H1 (cell line): Measurements from ENCODE around the gene SYT2. TPM values are rescaled to one million over a fixed set of nuclear protein-coding genes. Genes with fewer than 3 reads are reported as not detected.

Experiments used
- CTCF ChIA-PET: fragments of 300-600 bp; sonication (Branson Sonifier 250); formaldehyde crosslinking; loops from one replicate; lab custom pipeline; 2021; ENCODE audit not compliant: partially characterized antibody; lab: Charles Lee
- POLR2A ChIA-PET: fragments of 300-600 bp; sonication (Branson Sonifier 250); formaldehyde crosslinking; loops from one replicate; lab custom pipeline; 2021; ENCODE audit warnings: inconsistent platforms; ENCODE audit not compliant: partially characterized antibody; lab: Charles Lee
- DNase-seq, 2 experiments: peaks; one replicate each; pipeline versions ENCODE4 v3.0.0 to v3.0.0-alpha.2; 2010 to 2022; ENCODE audit warnings: low spot score in 2 of 2, low read depth in 1 of 2, mixed read lengths in 1 of 2
- FAIRE-seq: peaks from 2 replicates; lab custom pipeline; 2011; peaks lifted over from hg19 to GRCh38; lab: Jason Lieb, UNC
- H2AFZ ChIP-seq: 2 replicates; pipeline ENCODE4 v1.8.1; 2012; ENCODE audit warnings: low read length, inconsistent platforms
- H2AK5ac ChIP-seq: 2 replicates; pipeline ENCODE4 v1.6.1; 2013; ENCODE audit warnings: low read depth, low read length
- H2BK120ac ChIP-seq: replicated peaks from 2 replicates; pipeline ENCODE3; 2013; ENCODE audit warnings: low read depth, low read length, inconsistent platforms
- H2BK12ac ChIP-seq: 2 replicates; pipeline ENCODE4 v1.6.1; 2013; ENCODE audit warnings: low read depth, low read length
- H2BK15ac ChIP-seq: 2 replicates; pipeline ENCODE4 v1.6.1; 2013; ENCODE audit warnings: low read length
- H2BK20ac ChIP-seq: 2 replicates; pipeline ENCODE4 v1.6.1; 2013; ENCODE audit warnings: low read length
- H2BK5ac ChIP-seq: 2 replicates; pipeline ENCODE4 v1.6.1; 2013; ENCODE audit warnings: low read depth, low read length
- H3K14ac ChIP-seq: 2 replicates; pipeline ENCODE4 v1.6.1; 2013; ENCODE audit warnings: inconsistent platforms; ENCODE audit not compliant: insufficient read length
- H3K18ac ChIP-seq: 2 replicates; pipeline ENCODE4 v1.6.1; 2013; ENCODE audit warnings: low read length; ENCODE audit errors: extremely low read depth
- H3K23ac ChIP-seq: 2 replicates; pipeline ENCODE4 v1.6.1; 2013; ENCODE audit warnings: inconsistent platforms; ENCODE audit not compliant: insufficient read length
- H3K23me2 ChIP-seq: 2 replicates; pipeline ENCODE4 v1.6.1; 2013; ENCODE audit warnings: low read depth, low read length
- H3K27ac ChIP-seq: 2 replicates; pipeline ENCODE4 v1.6.1; 2011; ENCODE audit warnings: low read depth, low read length, inconsistent platforms
- H3K27me3 ChIP-seq, 4 experiments: replicated peaks in 1 of 4; 1 replicate in 1 of 4; 2 replicates in 3 of 4; pipeline versions ENCODE4 v1.6.1 to v1.8.1; 2011 to 2013; ENCODE audit warnings: low read length in 3 of 4, mild to moderate bottlenecking in 3 of 4, inconsistent platforms in 2 of 4, mixed read lengths in 2 of 4, moderate library complexity in 1 of 4; ENCODE audit not compliant: control insufficient read depth in 3 of 4, insufficient read depth in 3 of 4; ENCODE audit errors: extremely low read depth in 1 of 4
- H3K36me3 ChIP-seq, 4 experiments: 2 replicates each; pipeline versions ENCODE4 v1.6.1 to v1.8.1; 2011 to 2013; ENCODE audit warnings: mild to moderate bottlenecking in 4 of 4, low read length in 3 of 4, moderate library complexity in 2 of 4, control low read depth in 1 of 4, inconsistent platforms in 1 of 4; ENCODE audit not compliant: insufficient read depth in 4 of 4, control insufficient read depth in 2 of 4
- H3K4ac ChIP-seq: replicated peaks from 2 replicates; pipeline ENCODE3; 2013; ENCODE audit warnings: low read length, low read depth, mixed read lengths, inconsistent platforms; ENCODE audit not compliant: insufficient read length
- H3K4me1 ChIP-seq, 4 experiments: replicated peaks in 1 of 4; 1 replicate in 1 of 4; 2 replicates in 3 of 4; pipeline versions ENCODE4 v1.6.1 to v1.8.1; 2011 to 2013; ENCODE audit warnings: low read length in 3 of 4, inconsistent platforms in 2 of 4, mixed read lengths in 1 of 4; ENCODE audit not compliant: insufficient read depth in 4 of 4, control insufficient read depth in 3 of 4
- H3K4me2 ChIP-seq, 2 experiments: 2 replicates each; pipeline versions ENCODE4 v1.6.1 to v1.8.1; 2011 to 2013; ENCODE audit warnings: low read depth in 2 of 2, low read length in 2 of 2, control low read depth in 1 of 2, inconsistent platforms in 1 of 2, mild to moderate bottlenecking in 1 of 2; ENCODE audit not compliant: insufficient read depth in 1 of 2
- H3K4me3 ChIP-seq, 4 experiments: fragments of 200-600, 300-600 bp in 1 of 4; sonication (generic), shearing (Covaris generic), sonication (Bioruptor Twin) in 1 of 4; 2 replicates each; pipeline versions ENCODE4 v1.5.1 to v1.8.1; 2011 to 2016; ENCODE audit warnings: low read length in 4 of 4, low read depth in 3 of 4, control low read depth in 2 of 4, inconsistent platforms in 2 of 4, mild to moderate bottlenecking in 2 of 4, mixed read lengths in 1 of 4, moderate library complexity in 1 of 4; ENCODE audit not compliant: insufficient read depth in 2 of 4; ENCODE audit errors: extremely low read depth in 1 of 4
- H3K56ac ChIP-seq: replicated peaks from 2 replicates; pipeline ENCODE3; 2013; ENCODE audit warnings: low read depth, mild to moderate bottlenecking, mixed read lengths, low read length, inconsistent platforms; ENCODE audit not compliant: insufficient read length
- H3K79me1 ChIP-seq: 2 replicates; pipeline ENCODE4 v1.6.1; 2013; ENCODE audit warnings: low read depth, low read length, control low read depth
- H3K79me2 ChIP-seq, 2 experiments: 2 replicates each; pipeline versions ENCODE4 v1.6.1 to v1.8.1; 2012 to 2013; ENCODE audit warnings: low read length in 2 of 2, mild to moderate bottlenecking in 2 of 2, inconsistent platforms in 1 of 2; ENCODE audit not compliant: insufficient read depth in 2 of 2, control insufficient read depth in 1 of 2
- H3K9ac ChIP-seq, 4 experiments: replicated peaks in 1 of 4; 1 replicate in 1 of 4; 2 replicates in 3 of 4; pipeline versions ENCODE4 v1.6.1 to v1.8.1; 2011 to 2013; ENCODE audit warnings: low read depth in 3 of 4, low read length in 3 of 4, control low read depth in 2 of 4, mild to moderate bottlenecking in 2 of 4, moderate library complexity in 2 of 4, inconsistent platforms in 1 of 4; ENCODE audit errors: extremely low read depth in 1 of 4
- H3K9me3 ChIP-seq, 2 experiments: 2 replicates each; pipeline versions ENCODE4 v1.6.1 to v1.8.1; 2012 to 2013; ENCODE audit warnings: mild to moderate bottlenecking in 2 of 2, moderate library complexity in 2 of 2, control low read depth in 1 of 2, inconsistent platforms in 1 of 2, low read depth in 1 of 2, low read length in 1 of 2, mixed read lengths in 1 of 2; ENCODE audit not compliant: insufficient read depth in 2 of 2
- H4K20me1 ChIP-seq, 2 experiments: replicated peaks in 1 of 2; 2 replicates each; pipeline versions ENCODE3 to v1.8.1; 2011 to 2013; ENCODE audit warnings: inconsistent platforms in 2 of 2, low read length in 2 of 2, mild to moderate bottlenecking in 1 of 2; ENCODE audit not compliant: insufficient read depth in 2 of 2, control insufficient read depth in 1 of 2
- H4K5ac ChIP-seq: 2 replicates; pipeline ENCODE4 v1.6.1; 2013; ENCODE audit warnings: low read length, low read depth, mixed read lengths, inconsistent platforms; ENCODE audit not compliant: insufficient read length
- H4K8ac ChIP-seq: 2 replicates; pipeline ENCODE4 v1.8.0; 2013; ENCODE audit warnings: mild to moderate bottlenecking, moderate library complexity, low read length, inconsistent platforms; ENCODE audit not compliant: insufficient read depth; ENCODE audit errors: extremely low read depth
- H4K91ac ChIP-seq: replicated peaks from 2 replicates; pipeline ENCODE3; 2013; ENCODE audit warnings: low read length, mixed read lengths, inconsistent platforms; ENCODE audit not compliant: insufficient read length
- BRCA1 ChIP-seq: IDR thresholded peaks from 2 replicates; pipeline ENCODE4 v1.6.1; 2012; ENCODE audit warnings: low read depth, low read length, improper control_type of control experiment
- CTBP2 ChIP-seq: IDR thresholded peaks from 2 replicates; pipeline ENCODE4 v1.7.0; 2011; ENCODE audit warnings: borderline replicate concordance, mild to moderate bottlenecking, moderate library complexity, mixed read lengths, low read length; ENCODE audit not compliant: insufficient read depth, insufficient read length
- KDM4A ChIP-seq: IDR thresholded peaks from one replicate; pipeline ENCODE4 v1.7.1; 2012; ENCODE audit warnings: low read depth, mild to moderate bottlenecking, moderate library complexity, low read length, inconsistent platforms; ENCODE audit not compliant: severe bottlenecking
- NRF1 ChIP-seq: IDR thresholded peaks from 2 replicates; pipeline ENCODE4 v1.6.1; 2011; ENCODE audit warnings: mild to moderate bottlenecking, low read depth, low read length, improper control_type of control experiment
- POLR2AphosphoS5 ChIP-seq: IDR thresholded peaks from 2 replicates; pipeline ENCODE4 v1.6.1; 2011; ENCODE audit warnings: low read depth, low read length
- POU5F1 ChIP-seq: IDR thresholded peaks from 2 replicates; pipeline ENCODE4 v1.6.1; 2011; ENCODE audit warnings: low read depth, mild to moderate bottlenecking, low read length, moderate library complexity
- RNF2 ChIP-seq: fragments of 200-900, 300-1000 bp; sonication (generic); IDR thresholded peaks from 2 replicates; pipeline ENCODE4 v1.7.1; 2016; ENCODE audit warnings: borderline replicate concordance, low read depth, mild to moderate bottlenecking, antibody characterized with exemption, low read length; ENCODE audit not compliant: poor library complexity, severe bottlenecking; ENCODE audit errors: missing control alignments
- WGBS, 2 experiments: shearing (Covaris generic) in 1 of 2; methylation state at CpG; one replicate each; pipeline versions ENCODE4 v1.1.6 to v1.1.7; 2013 to 2015; ENCODE audit warnings: low lambda C conversion rate in 2 of 2, mixed read lengths in 2 of 2, inconsistent platforms in 1 of 2, low coverage in 1 of 2, missing lambda C conversion rate in 1 of 2; ENCODE audit not compliant: insufficient replicate concordance in 2 of 2, insufficient coverage in 1 of 2, insufficient read length in 1 of 2; ENCODE audit errors: extremely low coverage in 1 of 2, missing lambda C conversion rate in 1 of 2; 5-methylcytosine and 5-hydroxymethylcytosine counted together
- polyA plus RNA-seq, 7 experiments: library from polyadenylated mRNA; depleted of rRNA in 3 of 7; stranded (reverse) in 5 of 7; unstranded in 2 of 7; fragments of >200 nt in 5 of 7; fragments of 200-250 nt in 2 of 7; gene quantifications; 1 replicate in 5 of 7; 2 replicates in 1 of 7; 4 replicates in 1 of 7; pipeline versions ENCODE4 v1.2.1 to v1.2.3, GENCODE V29; 2011 to 2013; ENCODE audit warnings: missing spikeins in 2 of 7, mixed read lengths in 2 of 7
- total RNA-seq: library from RNA; stranded (reverse); fragmentation: NEBNext Ultra II Directional; extraction: Animal tissue kit (Norgen Biotek cat#: 25700); gene quantifications from 2 replicates; pipeline ENCODE4 v1.2.1, GENCODE V29; 2021

SYT2 gene
- total and polyA plus RNA-seq, 2 of the 8 experiments (the other 6 are each of a cell fraction or from before 2014, with no cell fraction given) = 2.8 to 11.0 TPM

GRCh38 chr1:202687370-202687769 lies 22.9 kb downstream of the SYT2 start:
- 85% methylated on average over 11 of the region's 11 CpGs; no CpG with 5 or more reads in 1 of the 2 experiments for WGBS, 2 experiments
- H3K4me2 ChIP-seq = no peak overlapping the region
- CTCF ChIA-PET = interaction anchor here (0.6 to 8.3 kb wide), 9 partner anchors 10 to 527 kb away, joined by 3 to 105 read pairs (median 7); partner anchors contain the start of gene PTPN7
- TF ChIP-seq CTBP2 (no peak), BRCA1 (no peak), NRF1 (no peak), POU5F1 (no peak), POLR2AphosphoS5 (no peak), KDM4A (no peak), RNF2 (no peak)

More at GRCh38 chr1:202687370-202687769, 22.9 kb downstream of the SYT2 start:
- peaks cover 0 to 8% of the 10 kb centered on the region in 2 experiments for H4K20me1 ChIP-seq
- no peak overlapping the region for H3K9ac ChIP-seq
- POLR2A ChIA-PET = interaction anchor here (1.3 kb wide), 1 partner anchor 10 kb away, joined by 3 read pairs; no protein-coding TSS in a partner anchor
- H3K27ac ChIP-seq = no peak overlapping the region
- H3K79me2 ChIP-seq = no peaks in the 10 kb centered on the region
- H4K91ac ChIP-seq = no peak overlapping the region
- H2BK120ac ChIP-seq = no peak overlapping the region
- no peak overlapping the region for H3K14ac ChIP-seq
- FAIRE-seq (no peak), DNase-seq (no peak)
- H2AFZ ChIP-seq = no peak overlapping the region
- H2BK20ac ChIP-seq = no peak overlapping the region
- H3K9me3 ChIP-seq = no peaks in the 10 kb centered on the region
- no peak overlapping the region for H2BK12ac ChIP-seq
- H2BK5ac ChIP-seq = no peak overlapping the region
- no peak overlapping the region for H4K5ac ChIP-seq
- peak overlapping the region; percentile 9; the same call in 1 of the 2 replicates for H4K8ac ChIP-seq
- 0 out of 7 replicates have a peak, but pooled peaks cover 0 to 3% (median 0%) of the 10 kb centered on the region in 4 experiments for H3K27me3 ChIP-seq
- peaks cover 0 to 6% (median 1%) of the 10 kb centered on the region in 4 experiments; a peak in 2 of 7 replicates for H3K4me1 ChIP-seq
- no peak overlapping the region for H3K56ac ChIP-seq
- no peak overlapping the region for H2AK5ac ChIP-seq
- H3K23ac ChIP-seq = no peak overlapping the region
- no peaks in the 10 kb centered on the region; the same call in 1 of the 2 replicates for H3K79me1 ChIP-seq
- H2BK15ac ChIP-seq = no peak overlapping the region
- H3K18ac ChIP-seq = no peak overlapping the region
- no peaks in the 10 kb centered on the region for H3K36me3 ChIP-seq
- H3K23me2 ChIP-seq = no peaks in the 10 kb centered on the region
- no peak overlapping the region for H3K4me3 ChIP-seq
- H3K4ac ChIP-seq = no peak overlapping the region
